Esophagus squamous epithelium (tissue), 4 donors: Measurements from ENCODE around the gene HGF.

Experiments used
- POLR2A ChIP-seq, 4 donors: fragments of 450-650 bp; IDR thresholded peaks; one replicate each; pipeline ENCODE4 v1.6.1; 2017; ENCODE audit warnings: antibody characterized with exemption in 4 of 4, mild to moderate bottlenecking in 4 of 4, moderate library complexity in 3 of 4
- TF ChIP-seq, protein P1 (sequence below), 6 experiments: fragments of 450-650 bp in 4 of 6; fragments of 200-600 bp in 2 of 6; sonication (generic) in 2 of 6; IDR thresholded peaks; one replicate each; pipeline ENCODE4 v1.5.1; 2016 to 2019; ENCODE audit warnings: antibody characterized with exemption in 6 of 6, mild to moderate bottlenecking in 4 of 6, moderate library complexity in 4 of 6

DNA sequence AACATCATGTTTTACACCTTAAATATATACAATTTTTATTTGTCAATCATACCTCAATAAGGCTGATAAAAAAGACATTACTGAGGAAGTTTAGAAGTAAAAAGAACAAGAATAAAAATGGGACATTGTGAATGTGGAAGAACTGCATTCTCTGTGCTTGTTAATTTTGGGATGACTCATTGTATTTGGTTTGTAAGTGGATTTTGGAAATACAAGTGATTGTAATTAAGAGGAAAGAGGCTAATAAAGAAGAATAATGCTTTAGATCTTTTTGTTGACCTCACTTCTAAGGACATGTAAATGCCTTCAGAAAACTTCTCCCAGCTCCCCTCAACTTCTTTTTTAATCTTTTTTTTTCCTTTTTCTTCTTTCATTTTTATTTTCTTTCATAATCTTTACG lies 76.0 kb downstream of the HGF start:
- TF ChIP-seq, protein P1, sequence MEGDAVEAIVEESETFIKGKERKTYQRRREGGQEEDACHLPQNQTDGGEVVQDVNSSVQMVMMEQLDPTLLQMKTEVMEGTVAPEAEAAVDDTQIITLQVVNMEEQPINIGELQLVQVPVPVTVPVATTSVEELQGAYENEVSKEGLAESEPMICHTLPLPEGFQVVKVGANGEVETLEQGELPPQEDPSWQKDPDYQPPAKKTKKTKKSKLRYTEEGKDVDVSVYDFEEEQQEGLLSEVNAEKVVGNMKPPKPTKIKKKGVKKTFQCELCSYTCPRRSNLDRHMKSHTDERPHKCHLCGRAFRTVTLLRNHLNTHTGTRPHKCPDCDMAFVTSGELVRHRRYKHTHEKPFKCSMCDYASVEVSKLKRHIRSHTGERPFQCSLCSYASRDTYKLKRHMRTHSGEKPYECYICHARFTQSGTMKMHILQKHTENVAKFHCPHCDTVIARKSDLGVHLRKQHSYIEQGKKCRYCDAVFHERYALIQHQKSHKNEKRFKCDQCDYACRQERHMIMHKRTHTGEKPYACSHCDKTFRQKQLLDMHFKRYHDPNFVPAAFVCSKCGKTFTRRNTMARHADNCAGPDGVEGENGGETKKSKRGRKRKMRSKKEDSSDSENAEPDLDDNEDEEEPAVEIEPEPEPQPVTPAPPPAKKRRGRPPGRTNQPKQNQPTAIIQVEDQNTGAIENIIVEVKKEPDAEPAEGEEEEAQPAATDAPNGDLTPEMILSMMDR (IDR thresholded peaks at IDR 0.05): no peak
- no peak for TF ChIP-seq POLR2A (IDR thresholded peaks at IDR 0.05)
